Measurements from ENCODE around the gene CASKIN1. TPM values are rescaled to one million over a fixed set of nuclear protein-coding genes. Genes with fewer than 3 reads are reported as not detected.

CASKIN1 gene
- total and polyA plus RNA-seq, 4 donors = 0.09 to 0.35 (median 0.12) TPM

GRCh38 chr16:2177101-2177500, 19.3 kb downstream of the CASKIN1 start:
- DNase-seq (no peak), ATAC-seq (ENCODE audit: insufficient read depth, low FRiP score) (no peak)
- Histone ChIP-seq H3K9ac (ENCODE audit: insufficient read depth in 1 of 2, low read length in 2 of 2) (no peak overlapping the region), H3K9me3 (ENCODE audit: control insufficient read depth in 4 of 4, insufficient read depth in 3 of 4, low read length in 3 of 4) (no peaks in the 10 kb centered on the region), H3K4me3 (no peak overlapping the region), H3K27me3 (ENCODE audit: control insufficient read depth in 3 of 3, insufficient read depth in 3 of 3, low read length in 2 of 3) (no peaks in the 10 kb centered on the region), H3K4me1 (ENCODE audit: control insufficient read depth in 5 of 5, insufficient read depth in 5 of 5, low read length in 5 of 5) (no peaks in the 10 kb centered on the region), H3K36me3 (ENCODE audit: control insufficient read depth in 4 of 4, insufficient read depth in 4 of 4, low read length in 4 of 4) (peaks cover 4 to 57% (median 11%) of the 10 kb centered on the region in 4 donors), H3K27ac (ENCODE audit: low read depth in 1 of 2, low read length in 1 of 2) (no peak overlapping the region)
- 93 to 94% methylated on average over 18 of the region's 18 CpGs for WGBS, 2 donors
- TF ChIP-seq CTCF (IDR thresholded peaks at IDR 0.05; ENCODE audit: control extremely low read depth, extremely low read depth) = no peak

GRCh38 chr16:2176047-2176446, 20.4 kb downstream of the CASKIN1 start:
- Histone ChIP-seq H3K9ac (ENCODE audit: insufficient read depth in 1 of 2, low read length in 2 of 2) (no peak overlapping the region), H3K27ac (ENCODE audit: low read depth in 1 of 2, low read length in 1 of 2) (no peak overlapping the region), H3K9me3 (ENCODE audit: control insufficient read depth in 4 of 4, insufficient read depth in 3 of 4, low read length in 3 of 4) (no peaks in the 10 kb centered on the region), H3K27me3 (ENCODE audit: control insufficient read depth in 3 of 3, insufficient read depth in 3 of 3, low read length in 2 of 3) (no peaks in the 10 kb centered on the region), H3K4me3 (no peak overlapping the region), H3K36me3 (ENCODE audit: control insufficient read depth in 4 of 4, insufficient read depth in 4 of 4, low read length in 4 of 4) (peaks cover 4 to 68% (median 11%) of the 10 kb centered on the region in 4 donors), H3K4me1 (ENCODE audit: control insufficient read depth in 5 of 5, insufficient read depth in 5 of 5, low read length in 5 of 5) (no peaks in the 10 kb centered on the region)
- DNase-seq = no peak
- WGBS, 2 donors = 96% methylated on average over 23 of the region's 23 CpGs
- ATAC-seq (ENCODE audit: insufficient read depth, low FRiP score) = no peak
- no peak for TF ChIP-seq CTCF (IDR thresholded peaks at IDR 0.05; ENCODE audit: control extremely low read depth, extremely low read depth)

- Histone ChIP-seq H3K27ac (ENCODE audit: low read depth in 1 of 2, low read length in 1 of 2) (no peak overlapping the region), H3K27me3 (ENCODE audit: control insufficient read depth in 3 of 3, insufficient read depth in 3 of 3, low read length in 2 of 3) (no peaks in the 10 kb centered on the region), H3K4me1 (ENCODE audit: control insufficient read depth in 5 of 5, insufficient read depth in 5 of 5, low read length in 5 of 5) (no peaks in the 10 kb centered on the region), H3K9me3 (ENCODE audit: control insufficient read depth in 4 of 4, insufficient read depth in 3 of 4, low read length in 3 of 4) (no peaks in the 10 kb centered on the region), H3K4me3 (no peak overlapping the region), H3K36me3 (ENCODE audit: control insufficient read depth in 4 of 4, insufficient read depth in 4 of 4, low read length in 4 of 4) (peaks cover 4 to 70% (median 11%) of the 10 kb centered on the region in 4 donors), H3K9ac (ENCODE audit: insufficient read depth in 1 of 2, low read length in 2 of 2) (no peak overlapping the region)
- no peak for TF ChIP-seq CTCF (IDR thresholded peaks at IDR 0.05; ENCODE audit: control extremely low read depth, extremely low read depth)
- no peak for ATAC-seq (ENCODE audit: insufficient read depth, low FRiP score)
- DNase-seq = no peak
- 96 to 97% methylated on average over 10 of the region's 10 CpGs for WGBS, 2 donors
These were observed 21.0 kb downstream of the CASKIN1 start for GRCh38 chr16:2175454-2175853.

Data from lung (tissue), 12 donors.